IMR-90 (cell line): ENCODE measurements around the gene IL1RL1. TPM values are rescaled to one million over a fixed set of nuclear protein-coding genes. Genes with fewer than 3 reads are reported as not detected.

Experiments used
- ATAC-seq: fragments of 200-7000 bp; cut with Tn5 transposase; 2 replicates; pipeline ENCODE4 v1.9.1; 2020; ENCODE audit warnings: low read depth, mild to moderate bottlenecking, moderate library complexity
- BruUV-seq: library from RNA; stranded (reverse); fragments of 400-500 nt; replicated peaks from 2 replicates; lab custom pipeline; 2021; lab: Mats Ljungman, UMichigan
- CTCF ChIA-PET: fragments of 300-600 bp; formaldehyde crosslinking; extraction: SDS; loops from one replicate; lab custom pipeline; 2021; ENCODE audit warnings: antibody characterized with exemption; lab: Yijun Ruan, JAX
- POLR2A ChIA-PET: fragments of 300-600 bp; sonication (Branson Sonifier 250); formaldehyde crosslinking; loops from one replicate; lab custom pipeline; 2022; ENCODE audit warnings: antibody characterized with exemption; ENCODE audit not compliant: unreplicated experiment; lab: Charles Lee
- DNase-seq: peaks from one replicate; pipeline ENCODE4 v3.0.0; 2013
- H2AFZ ChIP-seq: replicated peaks from 2 replicates; pipeline ENCODE3; 2013; ENCODE audit warnings: low read length, mild to moderate bottlenecking; ENCODE audit not compliant: poor library complexity
- H2AK5ac ChIP-seq: 2 replicates; pipeline ENCODE4 v1.6.1; 2013; ENCODE audit warnings: low read depth, low read length, inconsistent platforms
- H2AK9ac ChIP-seq: replicated peaks from 2 replicates; pipeline ENCODE3; 2013; ENCODE audit warnings: mild to moderate bottlenecking, low read depth, low read length, moderate library complexity; ENCODE audit not compliant: poor library complexity
- H2BK120ac ChIP-seq: 2 replicates; pipeline ENCODE4 v1.6.1; 2013; ENCODE audit warnings: low read depth, low read length, inconsistent platforms
- H2BK15ac ChIP-seq: 3 replicates; pipeline ENCODE4 v1.6.1; 2013; ENCODE audit warnings: low read depth, low read length, inconsistent platforms
- H2BK20ac ChIP-seq: 2 replicates; pipeline ENCODE4 v1.6.1; 2013; ENCODE audit warnings: low read depth, mild to moderate bottlenecking, inconsistent platforms, low read length, moderate library complexity
- H2BK5ac ChIP-seq: 2 replicates; pipeline ENCODE4 v1.6.1; 2013; ENCODE audit warnings: mild to moderate bottlenecking, low read depth, low read length, inconsistent platforms; ENCODE audit not compliant: poor library complexity, severe bottlenecking
- H3K14ac ChIP-seq: replicated peaks from 2 replicates; pipeline ENCODE4 v1.6.1; 2013; ENCODE audit warnings: low read depth, low read length, inconsistent platforms
- H3K18ac ChIP-seq: 2 replicates; pipeline ENCODE4 v1.6.1; 2013; ENCODE audit warnings: low read depth, low read length, control low read depth
- H3K23ac ChIP-seq: 2 replicates; pipeline ENCODE4 v1.6.1; 2013; ENCODE audit warnings: low read depth, low read length, inconsistent platforms
- H3K27ac ChIP-seq: 2 replicates; pipeline ENCODE4 v1.5.1; 2013; ENCODE audit warnings: mild to moderate bottlenecking, control low read depth, low read length; ENCODE audit not compliant: insufficient read depth
- H3K27me3 ChIP-seq: 2 replicates; pipeline ENCODE4 v1.6.1; 2013; ENCODE audit warnings: low read length; ENCODE audit not compliant: control insufficient read depth, insufficient read depth
- H3K36me3 ChIP-seq: 2 replicates; pipeline ENCODE4 v1.6.1; 2013; ENCODE audit warnings: low read length, mixed read lengths; ENCODE audit not compliant: control insufficient read depth, insufficient read depth
- H3K4ac ChIP-seq: 2 replicates; pipeline ENCODE4 v1.6.1; 2013; ENCODE audit warnings: low read depth, low read length, inconsistent platforms
- H3K4me1 ChIP-seq: 2 replicates; pipeline ENCODE4 v1.6.1; 2013; ENCODE audit warnings: low read length, mixed read lengths; ENCODE audit not compliant: control insufficient read depth, insufficient read depth
- H3K4me2 ChIP-seq: 2 replicates; pipeline ENCODE4 v1.6.1; 2013; ENCODE audit warnings: low read depth, mild to moderate bottlenecking, control low read depth, low read length, moderate library complexity
- H3K4me3 ChIP-seq: 2 replicates; pipeline ENCODE4 v1.5.1; 2013; ENCODE audit warnings: low read depth, mild to moderate bottlenecking, control low read depth, low read length, moderate library complexity; ENCODE audit not compliant: insufficient read depth
- H3K56ac ChIP-seq: 2 replicates; pipeline ENCODE4 v1.6.1; 2013; ENCODE audit warnings: low read length, inconsistent platforms; ENCODE audit not compliant: insufficient read depth; ENCODE audit errors: extremely low read depth
- H3K79me1 ChIP-seq, 2 experiments: 2 replicates each; pipeline ENCODE4 v1.6.1; 2013; ENCODE audit warnings: low read length in 2 of 2, inconsistent platforms in 1 of 2, low read depth in 1 of 2
- H3K9ac ChIP-seq: 2 replicates; pipeline ENCODE4 v1.6.1; 2013; ENCODE audit warnings: low read depth, low read length, control low read depth
- H3K9me1 ChIP-seq: 2 replicates; pipeline ENCODE4 v1.6.1; 2013; ENCODE audit warnings: low read length, inconsistent platforms; ENCODE audit not compliant: insufficient read depth
- H3K9me3 ChIP-seq: 2 replicates; pipeline ENCODE4 v1.6.1; 2013; ENCODE audit warnings: low read length; ENCODE audit not compliant: control insufficient read depth, insufficient read depth
- H4K20me1 ChIP-seq: 2 replicates; pipeline ENCODE4 v1.6.1; 2013; ENCODE audit warnings: low read length, inconsistent platforms; ENCODE audit not compliant: insufficient read depth
- H4K5ac ChIP-seq: 2 replicates; pipeline ENCODE4 v1.6.1; 2013; ENCODE audit warnings: mild to moderate bottlenecking, low read depth, low read length, control low read depth
- H4K8ac ChIP-seq, 2 experiments: 2 replicates each; pipeline ENCODE4 v1.6.1; 2013; ENCODE audit warnings: low read depth in 2 of 2, low read length in 2 of 2, control low read depth in 1 of 2, inconsistent platforms in 1 of 2
- H4K91ac ChIP-seq: 2 replicates; pipeline ENCODE4 v1.6.1; 2013; ENCODE audit warnings: low read depth, low read length, inconsistent platforms; ENCODE audit not compliant: insufficient read depth
- BHLHE40 ChIP-seq: fragments of 150-350 bp; IDR thresholded peaks from 2 replicates; pipeline ENCODE4 v1.6.1; 2016; ENCODE audit warnings: mild to moderate bottlenecking, low read depth, low read length
- CEBPB ChIP-seq: IDR thresholded peaks from 2 replicates; pipeline ENCODE4 v1.6.1; 2012; ENCODE audit warnings: low read depth, low read length, improper control_type of control experiment
- CHD1 ChIP-seq: IDR thresholded peaks from 2 replicates; pipeline ENCODE4 v1.6.1; 2012; ENCODE audit warnings: low read depth, low read length, improper control_type of control experiment
- ELK1 ChIP-seq: fragments of 150-350 bp; IDR thresholded peaks from 2 replicates; pipeline ENCODE4 v1.6.1; 2016; ENCODE audit warnings: low read depth, mild to moderate bottlenecking, low read length, moderate library complexity, borderline replicate concordance
- FOS ChIP-seq: fragments of 150-350 bp; IDR thresholded peaks from 2 replicates; pipeline ENCODE4 v1.6.1; 2016; ENCODE audit warnings: low read depth, low read length
- MAFK ChIP-seq: IDR thresholded peaks from 2 replicates; pipeline ENCODE4 v1.6.1; 2012; ENCODE audit warnings: low read depth, low read length, improper control_type of control experiment
- MAZ ChIP-seq: IDR thresholded peaks from 2 replicates; pipeline ENCODE4 v1.6.1; 2012; ENCODE audit warnings: low read depth, mild to moderate bottlenecking, low read length, improper control_type of control experiment, moderate library complexity, borderline replicate concordance
- MXI1 ChIP-seq: IDR thresholded peaks from 2 replicates; pipeline ENCODE4 v1.6.1; 2012; ENCODE audit warnings: low read depth, mild to moderate bottlenecking, low read length, moderate library complexity, borderline replicate concordance
- NFE2L2 ChIP-seq: fragments of 150-350 bp; IDR thresholded peaks from 2 replicates; pipeline ENCODE4 v1.6.1; 2016; ENCODE audit warnings: low read depth, mild to moderate bottlenecking, low read length
- POLR2A ChIP-seq: IDR thresholded peaks from 2 replicates; pipeline ENCODE4 v1.6.1; 2012; ENCODE audit warnings: mild to moderate bottlenecking, low read depth, low read length
- RAD21 ChIP-seq: IDR thresholded peaks from 2 replicates; pipeline ENCODE4 v1.6.1; 2012; ENCODE audit warnings: low read length, improper control_type of control experiment
- RCOR1 ChIP-seq: IDR thresholded peaks from 2 replicates; pipeline ENCODE4 v1.6.1; 2012; ENCODE audit warnings: mild to moderate bottlenecking, low read length, improper control_type of control experiment; ENCODE audit not compliant: insufficient replicate concordance
- RFX5 ChIP-seq: IDR thresholded peaks from 2 replicates; pipeline ENCODE4 v1.8.0; 2012; ENCODE audit warnings: low read depth, mild to moderate bottlenecking, low read length, moderate library complexity
- SMC3 ChIP-seq: fragments of 150-350 bp; IDR thresholded peaks from 2 replicates; pipeline ENCODE4 v1.6.1; 2016; ENCODE audit warnings: low read depth, mild to moderate bottlenecking, antibody characterized with exemption, low read length, moderate library complexity
- USF2 ChIP-seq: fragments of 150-350 bp; IDR thresholded peaks from 2 replicates; pipeline ENCODE4 v1.6.1; 2017; ENCODE audit warnings: mild to moderate bottlenecking, antibody characterized with exemption, low read length, low read depth
- WGBS, 2 experiments: methylation state at CpG; one replicate each; pipeline versions ENCODE4 v1.1.5 to v1.1.7; 2013; ENCODE audit warnings: missing lambda C conversion rate in 2 of 2; ENCODE audit not compliant: insufficient read length in 1 of 2; ENCODE audit errors: extremely low coverage in 2 of 2; 5-methylcytosine and 5-hydroxymethylcytosine counted together
- dilution Hi-C: fragments of 300-500 bp; cut with HindIII; formaldehyde crosslinking; loops from one replicate; pipeline ENCODE4 v1.14.3; 2018; ENCODE audit warnings: low sequenced_read_pairs; ENCODE audit not compliant: unreplicated experiment
- in situ Hi-C: fragments of 300-500 bp; cut with MboI; formaldehyde crosslinking; loops from 3 replicates; pipeline ENCODE4 v1.14.3; 2019; ENCODE audit warnings: low sequenced_read_pairs, inconsistent platforms, mixed read lengths
- intact Hi-C: fragments of 100-400 bp; cut with micrococcal nuclease; formaldehyde crosslinking; loops from 2 replicates; pipeline ENCODE4 v1.10.0; 2022
- polyA plus RNA-seq, 3 experiments: library from polyadenylated mRNA; depleted of rRNA; stranded (reverse); fragments of >200 nt; gene quantifications; 2 replicates each; pipeline ENCODE4 v1.2.3, GENCODE V29; 2012; ENCODE audit warnings: low replicate concordance in 1 of 3
- total RNA-seq: library from RNA; depleted of rRNA; stranded (reverse); fragments of >200 nt; gene quantifications from 2 replicates; pipeline ENCODE4 v1.2.3, GENCODE V29; 2012
- TF ChIP-seq, protein P1 (sequence below): conservative IDR thresholded peaks from 2 replicates; pipeline ENCODE4 v1.5.1; 2012; ENCODE audit warnings: mild to moderate bottlenecking, low read depth, low read length, improper control_type of control experiment

IL1RL1 gene
- total and polyA plus RNA-seq, 2 of the 4 experiments (the other 2 are of a cell fraction), result under 0.01 to 0.14 TPM

DNA sequence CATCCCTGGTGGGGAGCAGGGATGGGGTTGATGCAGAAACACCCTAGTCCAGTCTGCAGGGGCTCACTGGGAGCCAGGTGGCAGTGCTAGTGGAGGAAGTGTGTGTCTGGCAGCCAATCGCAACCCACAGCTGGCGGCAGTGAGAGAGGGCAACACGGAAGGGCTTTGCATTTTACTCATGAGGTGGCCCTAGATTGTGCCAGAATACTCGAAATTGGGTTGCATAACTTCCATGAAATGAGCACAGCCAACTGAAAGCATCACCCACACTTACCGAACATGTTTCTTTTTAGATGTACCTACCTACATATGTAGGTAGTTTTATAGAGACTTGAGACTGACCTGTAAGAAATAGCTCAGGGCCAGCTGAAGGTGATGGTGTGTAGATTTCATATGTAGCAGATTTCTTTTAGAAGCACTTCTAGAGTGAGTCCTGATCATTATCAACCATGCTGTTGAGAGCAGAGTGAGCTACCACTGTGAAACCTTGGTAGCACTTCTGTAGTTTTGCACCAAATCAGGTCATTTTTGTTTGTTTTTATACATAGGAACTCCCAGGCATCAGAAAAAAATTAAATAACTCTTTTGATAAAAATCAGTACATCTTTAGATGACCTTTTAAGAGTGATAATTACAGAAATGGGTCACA, 57.2 kb downstream of the IL1RL1 start:
- H3K4me1 ChIP-seq, result no peaks in the 10 kb centered on the region

More for the DNA sequence above, 57.2 kb downstream of the IL1RL1 start:
- Histone ChIP-seq H3K14ac (no peak overlapping the region), H2AK5ac (no peak overlapping the region), H3K4me3 (no peak overlapping the region), H3K36me3 (no peaks in the 10 kb centered on the region), H3K4me2 (no peak overlapping the region), H4K91ac (no peak overlapping the region), H3K56ac (no peak overlapping the region), H4K5ac (no peak overlapping the region), H2BK20ac (no peak overlapping the region), H3K27me3 (no peaks in the 10 kb centered on the region), H3K23ac (no peak overlapping the region), H2AFZ (no peak overlapping the region), H3K4ac (no peak overlapping the region), H3K9me3 (peaks cover 5% of the 10 kb centered on the region; the same call in 1 of the 2 replicates), H3K9me1 (no peaks in the 10 kb centered on the region), H2BK5ac (no peak overlapping the region), H3K79me1 (no peaks in the 10 kb centered on the region), H3K18ac (no peak overlapping the region), H2BK120ac (no peak overlapping the region), H4K20me1 (no peaks in the 10 kb centered on the region), H2BK15ac (no peak overlapping the region), H4K8ac (no peak overlapping the region), H3K9ac (no peak overlapping the region), H2AK9ac (no peak overlapping the region), H3K27ac (no peak overlapping the region)
- TF ChIP-seq RAD21, result no peak
- TF ChIP-seq POLR2A, result no peak
- TF ChIP-seq MAZ, result no peak
- TF ChIP-seq RCOR1, result no peak
- no peak for TF ChIP-seq NFE2L2
- TF ChIP-seq SMC3, result no peak
- no peak for TF ChIP-seq USF2
- TF ChIP-seq MXI1, result no peak
- TF ChIP-seq BHLHE40, result no peak
- TF ChIP-seq RFX5, result no peak
- TF ChIP-seq CHD1, result no peak
- no peak for TF ChIP-seq FOS
- TF ChIP-seq, protein P1, sequence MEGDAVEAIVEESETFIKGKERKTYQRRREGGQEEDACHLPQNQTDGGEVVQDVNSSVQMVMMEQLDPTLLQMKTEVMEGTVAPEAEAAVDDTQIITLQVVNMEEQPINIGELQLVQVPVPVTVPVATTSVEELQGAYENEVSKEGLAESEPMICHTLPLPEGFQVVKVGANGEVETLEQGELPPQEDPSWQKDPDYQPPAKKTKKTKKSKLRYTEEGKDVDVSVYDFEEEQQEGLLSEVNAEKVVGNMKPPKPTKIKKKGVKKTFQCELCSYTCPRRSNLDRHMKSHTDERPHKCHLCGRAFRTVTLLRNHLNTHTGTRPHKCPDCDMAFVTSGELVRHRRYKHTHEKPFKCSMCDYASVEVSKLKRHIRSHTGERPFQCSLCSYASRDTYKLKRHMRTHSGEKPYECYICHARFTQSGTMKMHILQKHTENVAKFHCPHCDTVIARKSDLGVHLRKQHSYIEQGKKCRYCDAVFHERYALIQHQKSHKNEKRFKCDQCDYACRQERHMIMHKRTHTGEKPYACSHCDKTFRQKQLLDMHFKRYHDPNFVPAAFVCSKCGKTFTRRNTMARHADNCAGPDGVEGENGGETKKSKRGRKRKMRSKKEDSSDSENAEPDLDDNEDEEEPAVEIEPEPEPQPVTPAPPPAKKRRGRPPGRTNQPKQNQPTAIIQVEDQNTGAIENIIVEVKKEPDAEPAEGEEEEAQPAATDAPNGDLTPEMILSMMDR, result no peak
- no peak for TF ChIP-seq MAFK
- TF ChIP-seq CEBPB, result no peak
- TF ChIP-seq ELK1, result no peak
- POLR2A ChIA-PET, result no interaction called here
- no CpG with 5 or more reads among the region's 5 CpGs for whole genome bisulfite sequencing, 2 experiments
- DNase-seq (no peak), ATAC-seq (no peak)
- CTCF ChIA-PET, result interaction anchor here (1.5 kb wide), 1 partner anchor 13 kb away, joined by 5 read pairs; the partner anchor contains the start of gene IL18R1
- dilution Hi-C loops (no loop called here), intact Hi-C loops (no loop called here), in situ Hi-C loops (no loop called here)
- BruUV-seq, result no TSS peak
